Naive thymus-derived CD8-positive, alpha-beta T cell (primary cell): ENCODE data around the gene SLC12A5. TPM values are rescaled to one million over a fixed set of nuclear protein-coding genes. Genes with fewer than 3 reads are reported as not detected.
"Not testable (repeated sequence)": the region's sequence is repeated elsewhere in the genome, so short reads cannot be mapped to it uniquely, and the experiment has no call there.

Source experiments
- ATAC-seq, 2 donors: fragments of 150-1000 bp; cut with Tn5 transposase in 1 of 2; sonication (Bioruptor Pico), chemical (Tn5 transposase) in 1 of 2; 1 replicate in 1 of 2; 2 replicates in 1 of 2; pipeline ENCODE4 v1.10.0; 2021; ENCODE audit warnings: mild to moderate bottlenecking in 2 of 2, moderate library complexity in 2 of 2
- POLR2A ChIA-PET: fragments of 350-600 bp; sonication (Branson Sonifier 250); formaldehyde crosslinking; loops from one replicate; lab custom pipeline; 2021; ENCODE audit warnings: antibody characterized with exemption; lab: Charles Lee
- DNase-seq, 10 donors: peaks; one replicate each; pipeline versions ENCODE4 v3.0.0 to v3.0.0-alpha.2; 2020 to 2022
- H3K27ac Mint-ChIP-seq, 10 donors: one replicate each; pipeline ENCODE4 v1.8.0; 2020 to 2022; ENCODE audit warnings: mild to moderate bottlenecking in 10 of 10, mixed read lengths in 10 of 10, moderate library complexity in 4 of 10, inconsistent platforms in 1 of 10
- H3K27me3 Mint-ChIP-seq, 5 donors: one replicate each; pipeline ENCODE4 v1.8.0; 2021 to 2022; ENCODE audit warnings: mixed read lengths in 5 of 5
- H3K36me3 Mint-ChIP-seq, 3 donors: one replicate each; pipeline ENCODE4 v1.8.0; 2020 to 2022; ENCODE audit warnings: mixed read lengths in 3 of 3, mild to moderate bottlenecking in 2 of 3, inconsistent platforms in 1 of 3
- H3K4me1 Mint-ChIP-seq, 4 donors: one replicate each; pipeline ENCODE4 v1.8.0; 2021 to 2022; ENCODE audit warnings: mixed read lengths in 4 of 4
- H3K4me3 Mint-ChIP-seq, 10 donors: one replicate each; pipeline ENCODE4 v1.8.0; 2020 to 2022; ENCODE audit warnings: mild to moderate bottlenecking in 10 of 10, mixed read lengths in 10 of 10, moderate library complexity in 6 of 10, inconsistent platforms in 1 of 10
- H3K9me3 Mint-ChIP-seq, 9 donors: one replicate each; pipeline ENCODE4 v1.8.0; 2020 to 2022; ENCODE audit warnings: mixed read lengths in 9 of 9, mild to moderate bottlenecking in 3 of 9, inconsistent platforms in 1 of 9, moderate library complexity in 1 of 9
- polyA plus RNA-seq, 3 donors: library from polyadenylated mRNA; unstranded; fragments of 300-500 nt; fragmentation: Illumina TruSeq; gene quantifications; one replicate each; pipeline ENCODE4 v1.2.3, GENCODE V29; 2021
- total RNA-seq, 8 experiments: library from RNA in 2 of 8; stranded (reverse) in 2 of 8; gene quantifications; one replicate each; pipeline ENCODE4 v1.2.3 and lab custom pipeline; 2021 to 2026

The SLC12A5 gene
- total and polyA plus RNA-seq, 5 experiments from 2014 or later = 0.83 to 1.5 (median 1.0) TPM; not detected in 2

- peak in 4 of 10 donors; percentile 16 to 62 (median 33) for DNase-seq
- Mint-ChIP-seq H3K27ac (peak overlapping the region in 9 of 10 donors; percentile 72 to 95 (median 90)), H3K9me3 (no peaks in the 10 kb centered on the region), H3K36me3 (peaks cover 0 to 10% (median 0%) of the 10 kb centered on the region in 3 donors), H3K4me1 (peaks cover 25 to 60% (median 55%) of the 10 kb centered on the region in 4 donors), H3K27me3 (no peaks in the 10 kb centered on the region), H3K4me3 (peak overlapping the region; percentile 72 to 92 (median 86))
- POLR2A ChIA-PET = interaction anchor here (1.0 to 1.3 kb wide), 5 partner anchors 21 to 154 kb away, joined by 3 to 6 read pairs (median 3); partner anchors contain the start of gene PCIF1
- ATAC-seq = peak; percentile 37 to 46
Measured at GRCh38 chr20:46089167-46089416, 60.1 kb downstream of the SLC12A5 start.

- ATAC-seq (peak; percentile 85 to 87), DNase-seq (peak; percentile 89 to 96 (median 93))
- Mint-ChIP-seq H3K36me3 (peaks cover 0 to 10% (median 0%) of the 10 kb centered on the region in 3 donors), H3K27ac (peak within 1 kb of the TSS; percentile 87 to 96 (median 92)), H3K9me3 (no peaks in the 10 kb centered on the region), H3K27me3 (no peaks in the 10 kb centered on the region), H3K4me3 (peak within 1 kb of the TSS; percentile 85 to 93 (median 90)), H3K4me1 (peaks cover 20 to 54% (median 49%) of the 10 kb centered on the region in 4 donors)
- POLR2A ChIA-PET = interaction anchor here (1.0 to 1.3 kb wide), 5 partner anchors 22 to 155 kb away, joined by 3 to 6 read pairs (median 3); partner anchors contain the start of genes PCIF1 and ZNF335
Measured at GRCh38 chr20:46089417-46090388, 60.7 kb downstream of the SLC12A5 start, which contains the start of gene NCOA5. Gene NCOA5, minus strand, starts transcription at chr20:46089962. Its CDS starts 10,538 bp downstream, at chr20:46079424.

GRCh38 chr20:46091622-46092535 is 62.9 kb downstream of the SLC12A5 start:
- H3K4me3 Mint-ChIP-seq, H3K9me3 Mint-ChIP-seq, ATAC-seq, H3K27me3 Mint-ChIP-seq, H3K36me3 Mint-ChIP-seq, DNase-seq, POLR2A ChIA-PET: not testable (repeated sequence)
- peak overlapping the region in 1 of 10 donors; percentile 53 for H3K27ac Mint-ChIP-seq
- H3K4me1 Mint-ChIP-seq = peaks cover 8 to 32% (median 27%) of the 10 kb centered on the region in 4 donors

DNA sequence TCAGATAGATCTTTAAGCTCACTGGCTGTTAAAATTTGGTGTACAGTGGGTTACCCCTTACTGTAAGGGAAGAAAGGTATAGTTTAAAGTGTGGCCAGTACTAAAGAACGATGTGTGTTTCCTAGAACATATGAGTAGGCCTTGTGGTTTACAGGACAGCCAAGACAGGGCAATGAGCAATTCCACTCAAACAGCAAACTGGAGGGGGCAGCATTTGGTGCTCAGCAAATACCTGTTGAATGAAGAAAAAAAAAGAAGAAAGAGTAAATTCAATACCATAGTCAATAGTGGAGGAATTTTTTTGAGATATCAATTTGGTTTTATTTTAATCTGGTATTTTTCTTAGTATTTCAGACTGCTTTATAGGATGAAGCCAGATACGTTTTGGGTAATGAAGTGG is 64.5 kb downstream of the SLC12A5 start:
- peaks cover under 1 to 8% (median 2%) of the 10 kb centered on the region in 5 donors for H3K27me3 Mint-ChIP-seq
- H3K36me3 Mint-ChIP-seq = no peaks in the 10 kb centered on the region
- ATAC-seq (no peak), DNase-seq (no peak)
- H3K4me1 Mint-ChIP-seq = peaks cover 1 to 16% (median 11%) of the 10 kb centered on the region in 4 donors
- POLR2A ChIA-PET = no interaction called here
- H3K27ac Mint-ChIP-seq = no peak overlapping the region
- no peak overlapping the region for H3K4me3 Mint-ChIP-seq
- H3K9me3 Mint-ChIP-seq = no peaks in the 10 kb centered on the region

GRCh38 chr20:46099491-46100287 is 70.7 kb downstream of the SLC12A5 start:
- peaks cover 16 to 59% (median 37%) of the 10 kb centered on the region in 5 donors for H3K27me3 Mint-ChIP-seq
- DNase-seq (peak in 1 of 10 donors; percentile 15), ATAC-seq (peak in 1 of 2 donors; percentile 43)
- H3K36me3 Mint-ChIP-seq = peaks cover 0 to 11% (median 7%) of the 10 kb centered on the region in 3 donors
- H3K4me1 Mint-ChIP-seq = peaks cover 0 to 6% (median 2%) of the 10 kb centered on the region in 4 donors
- H3K27ac Mint-ChIP-seq = peak overlapping the region in 1 of 10 donors; percentile 2
- H3K4me3 Mint-ChIP-seq = peak overlapping the region in 2 of 10 donors; percentile 34 to 49
- POLR2A ChIA-PET = no interaction called here
- peaks cover 0 to 6% (median 3%) of the 10 kb centered on the region in 9 donors for H3K9me3 Mint-ChIP-seq

DNA sequence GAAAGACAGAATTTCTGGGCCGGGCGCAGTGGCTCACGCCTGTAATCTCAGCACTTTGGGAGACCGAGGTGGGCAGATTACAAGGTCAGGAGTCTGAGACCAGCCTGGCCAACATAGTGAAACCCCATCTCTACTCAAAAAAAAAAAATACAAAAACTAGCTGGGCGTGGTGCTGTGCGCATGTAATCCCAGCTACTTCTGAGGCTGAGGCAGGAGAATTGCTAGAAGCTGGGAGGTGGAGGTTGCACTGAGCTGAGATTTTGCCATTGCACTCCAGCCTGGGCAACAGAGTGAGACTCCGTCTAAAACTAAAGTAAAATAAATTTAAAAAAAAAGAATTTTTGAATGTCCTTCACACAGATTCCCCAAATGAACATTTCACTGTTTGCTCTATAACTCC is 71.4 kb downstream of the SLC12A5 start:
- Mint-ChIP-seq H3K27me3 (peaks cover 20 to 66% (median 43%) of the 10 kb centered on the region in 5 donors), H3K36me3 (peaks cover 0 to 13% (median 7%) of the 10 kb centered on the region in 3 donors)
- H3K27ac Mint-ChIP-seq, H3K9me3 Mint-ChIP-seq, POLR2A ChIA-PET, ATAC-seq, DNase-seq, H3K4me1 Mint-ChIP-seq, H3K4me3 Mint-ChIP-seq: not testable (repeated sequence)

- Mint-ChIP-seq H3K27me3 (peaks cover 22 to 70% (median 43%) of the 10 kb centered on the region in 5 donors), H3K9me3 (peaks cover 0 to 6% (median 3%) of the 10 kb centered on the region in 9 donors)
- POLR2A ChIA-PET = no interaction called here
Measured at GRCh38 chr20:46100988-46101387, 72.0 kb downstream of the SLC12A5 start.

GRCh38 chr20:46101957-46102356 is 72.9 kb downstream of the SLC12A5 start:
- DNase-seq (no peak), ATAC-seq (no peak)
- Mint-ChIP-seq H3K4me3 (no peak overlapping the region), H3K27me3 (peaks cover 26 to 78% (median 48%) of the 10 kb centered on the region in 5 donors), H3K27ac (no peak overlapping the region), H3K4me1 (peaks cover 0 to 6% (median 2%) of the 10 kb centered on the region in 4 donors), H3K36me3 (peaks cover 0 to 13% (median 7%) of the 10 kb centered on the region in 3 donors), H3K9me3 (peaks cover 0 to 6% (median 3%) of the 10 kb centered on the region in 9 donors)
- POLR2A ChIA-PET = no interaction called here

More at GRCh38 chr20:46100988-46101387, 72.0 kb downstream of the SLC12A5 start:
- no peak overlapping the region for H3K27ac Mint-ChIP-seq
- H3K36me3 Mint-ChIP-seq = peaks cover 0 to 13% (median 7%) of the 10 kb centered on the region in 3 donors
- H3K4me3 Mint-ChIP-seq = no peak overlapping the region
- no peak for ATAC-seq
- no peak for DNase-seq
- H3K4me1 Mint-ChIP-seq = peaks cover 0 to 6% (median 2%) of the 10 kb centered on the region in 4 donors

- H3K4me1 Mint-ChIP-seq = peaks cover 0 to 6% (median 2%) of the 10 kb centered on the region in 4 donors
- H3K27me3 Mint-ChIP-seq = peaks cover 30 to 88% (median 55%) of the 10 kb centered on the region in 5 donors
- no peak overlapping the region for H3K4me3 Mint-ChIP-seq
- POLR2A ChIA-PET = no interaction called here
- H3K9me3 Mint-ChIP-seq = peaks cover 0 to 6% (median 3%) of the 10 kb centered on the region in 9 donors
- ATAC-seq (no peak), DNase-seq (no peak)
- peaks cover 0 to 13% (median 7%) of the 10 kb centered on the region in 3 donors for H3K36me3 Mint-ChIP-seq
- no peak overlapping the region for H3K27ac Mint-ChIP-seq
Measured at GRCh38 chr20:46102940-46103339, 73.9 kb downstream of the SLC12A5 start.

- Mint-ChIP-seq H3K9me3 (peaks cover 0 to 6% (median 3%) of the 10 kb centered on the region in 9 donors), H3K36me3 (peaks cover 0 to 13% (median 7%) of the 10 kb centered on the region in 3 donors), H3K4me3 (no peak overlapping the region), H3K27ac (no peak overlapping the region), H3K4me1 (peaks cover 0 to 14% (median 2%) of the 10 kb centered on the region in 4 donors), H3K27me3 (peaks cover 33 to 91% (median 53%) of the 10 kb centered on the region in 5 donors)
- POLR2A ChIA-PET = no interaction called here
- ATAC-seq (no peak), DNase-seq (no peak)
Measured at GRCh38 chr20:46104262-46104661, 75.2 kb downstream of the SLC12A5 start.

DNA sequence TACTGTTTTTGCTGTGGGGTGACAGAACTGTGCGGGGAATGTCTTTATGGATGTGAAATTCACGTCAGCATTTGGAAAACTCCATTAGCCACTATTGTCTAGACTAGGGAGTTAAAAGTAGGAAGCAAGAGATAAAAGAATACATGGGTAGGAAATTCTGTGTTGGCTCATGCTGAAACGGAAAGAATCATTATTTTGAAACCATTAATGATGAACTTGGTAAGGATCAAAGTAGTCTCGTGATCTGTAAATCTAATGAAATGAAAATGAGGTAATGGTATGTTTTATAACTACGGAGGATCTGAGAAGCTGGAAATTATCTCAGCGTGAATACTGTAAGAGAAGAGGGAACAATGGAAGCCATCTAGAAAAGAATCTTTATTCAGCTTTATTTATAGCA is 78.0 kb downstream of the SLC12A5 start:
- peaks cover 29 to 86% (median 51%) of the 10 kb centered on the region in 5 donors for H3K27me3 Mint-ChIP-seq

More for the DNA sequence above, 78.0 kb downstream of the SLC12A5 start:
- POLR2A ChIA-PET = no interaction called here
- H3K4me3 Mint-ChIP-seq = no peak overlapping the region
- H3K27ac Mint-ChIP-seq = no peak overlapping the region
- DNase-seq (no peak), ATAC-seq (no peak)
- peaks cover 0 to 6% (median 3%) of the 10 kb centered on the region in 9 donors for H3K9me3 Mint-ChIP-seq
- peaks cover 0 to 22% (median 0%) of the 10 kb centered on the region in 4 donors for H3K4me1 Mint-ChIP-seq
- peaks cover 0 to 8% (median 7%) of the 10 kb centered on the region in 3 donors for H3K36me3 Mint-ChIP-seq
